GM12891 (cell line): ENCODE data around the gene HNRNPK.
A peak's percentile ranks its signal among the peaks of the same experiment; 100 is the strongest.

Experiments used
- DNase-seq: peaks from one replicate; pipeline ENCODE4 v3.0.0; 2011; ENCODE audit warnings: low spot score; ENCODE audit not compliant: insufficient read length
- FAIRE-seq: peaks from 2 replicates; lab custom pipeline; 2011; peaks lifted over from hg19 to GRCh38; lab: Jason Lieb, UNC
- PAX5 ChIP-seq: IDR thresholded peaks from 2 replicates; pipeline ENCODE4 v1.6.1; 2011; ENCODE audit warnings: low read length, moderate library complexity, mild to moderate bottlenecking; ENCODE audit not compliant: insufficient read depth, severe bottlenecking
- POLR2A ChIP-seq: IDR thresholded peaks from 2 replicates; pipeline ENCODE4 v1.6.1; 2011; ENCODE audit warnings: low read depth, low read length, control low read depth
- POLR2AphosphoS5 ChIP-seq: IDR thresholded peaks from 2 replicates; pipeline ENCODE4 v1.6.1; 2011; ENCODE audit warnings: low read depth, low read length, control low read depth
- POU2F2 ChIP-seq: IDR thresholded peaks from 2 replicates; pipeline ENCODE4 v1.6.1; 2011; ENCODE audit warnings: low read depth, mild to moderate bottlenecking, control low read depth, low read length, moderate library complexity
- SPI1 ChIP-seq: IDR thresholded peaks from 2 replicates; pipeline ENCODE4 v1.6.1; 2011; ENCODE audit warnings: low read depth, low read length, control low read depth
- TAF1 ChIP-seq: IDR thresholded peaks from 2 replicates; pipeline ENCODE4 v1.6.1; 2011; ENCODE audit warnings: low read depth, low read length, control low read depth

The HNRNPK gene

DNA sequence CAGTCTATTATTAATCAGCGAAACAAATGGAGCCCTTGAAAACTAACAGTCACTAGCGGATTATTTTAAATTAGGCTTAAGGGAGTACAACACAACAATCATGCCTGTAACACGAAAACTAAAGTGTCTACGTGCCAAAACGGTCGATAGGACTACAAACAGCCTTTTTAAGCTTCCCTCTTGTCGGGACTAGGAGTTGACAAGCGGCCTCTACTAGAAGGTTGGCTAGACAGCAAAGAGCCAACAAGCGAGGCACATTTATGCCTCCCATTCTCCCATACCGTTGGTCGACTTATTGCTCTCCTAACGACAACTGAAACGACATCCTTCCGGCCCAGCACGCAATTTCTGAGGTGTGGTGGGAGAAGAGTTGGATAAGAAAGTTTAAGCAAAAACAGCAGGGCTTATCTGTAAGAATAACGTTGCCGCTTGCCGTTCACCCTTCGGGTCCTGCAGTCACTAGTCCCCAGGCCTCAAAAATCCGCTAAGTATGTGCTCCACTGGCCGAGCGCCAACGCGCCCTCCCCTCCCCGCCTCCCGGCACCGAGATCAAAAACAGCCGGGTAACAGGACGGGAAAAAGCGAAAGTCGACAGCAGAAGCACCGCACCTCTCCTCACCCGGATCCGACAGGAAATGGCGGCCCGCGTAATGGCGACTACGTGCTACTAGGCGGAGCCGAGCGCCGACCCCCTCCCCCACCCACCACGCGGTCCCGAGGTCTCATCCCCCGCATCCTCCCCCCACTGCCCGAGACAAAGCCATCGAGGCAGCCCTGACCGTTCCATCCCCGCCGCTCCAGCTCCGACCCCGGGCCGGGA lies 813 bp downstream of the HNRNPK start:
- peak; percentile 61 for FAIRE-seq

DNA sequence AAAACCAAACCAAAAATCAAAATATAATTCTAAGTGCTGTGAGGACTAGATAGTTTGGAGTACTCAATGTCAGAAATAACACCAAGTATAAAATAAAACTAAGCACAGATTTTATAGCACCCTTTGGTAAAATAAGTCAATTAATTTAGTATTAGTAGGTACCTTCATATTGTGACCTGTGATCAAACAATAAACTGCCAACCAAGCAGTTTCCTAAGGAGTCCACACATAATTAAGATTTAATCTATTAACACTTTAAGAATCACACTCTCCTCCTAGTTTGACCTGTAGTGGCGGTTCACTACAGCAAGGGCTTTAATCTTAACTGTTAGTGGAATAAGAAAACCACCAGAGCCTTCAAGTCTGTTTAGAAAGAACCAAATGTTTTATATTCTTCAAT lies 2.8 kb downstream of the HNRNPK start:
- no peak for DNase-seq
- no peak for FAIRE-seq
- no peak for TF ChIP-seq POU2F2
- no peak for TF ChIP-seq TAF1
- no peak for TF ChIP-seq PAX5
- no peak for TF ChIP-seq POLR2AphosphoS5
- no peak for TF ChIP-seq SPI1

More for the DNA sequence above, 813 bp downstream of the HNRNPK start:
- peak; percentile 57; the same call in 1 of the 2 replicates for TF ChIP-seq POLR2A
- TF ChIP-seq TAF1, result peak; percentile 96
- TF ChIP-seq SPI1, result no peak
- DNase-seq, result peak; percentile 47

DNA sequence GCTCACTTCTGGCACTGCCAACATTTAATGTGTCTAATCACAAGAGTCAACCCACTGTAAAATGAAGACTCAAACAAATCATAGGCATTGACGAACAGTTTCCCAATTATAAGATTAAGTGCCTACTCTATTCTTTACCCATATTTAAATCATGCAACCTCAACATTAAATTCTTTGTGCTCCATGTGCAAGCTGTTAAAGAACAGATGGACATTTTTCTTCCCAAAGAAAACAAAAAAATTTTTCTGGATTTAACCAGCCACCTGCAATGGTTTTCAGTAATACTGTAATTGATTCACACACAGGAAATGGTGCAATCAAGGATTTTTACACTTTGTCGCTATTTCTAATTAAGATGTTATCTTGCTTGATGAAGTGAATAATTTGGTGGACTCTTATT lies 3.6 kb downstream of the HNRNPK start:
- FAIRE-seq, result no peak
- TF ChIP-seq SPI1 (no peak), POLR2AphosphoS5 (no peak), POLR2A (no peak), TAF1 (no peak), PAX5 (no peak), POU2F2 (no peak)
- DNase-seq, result no peak

DNA sequence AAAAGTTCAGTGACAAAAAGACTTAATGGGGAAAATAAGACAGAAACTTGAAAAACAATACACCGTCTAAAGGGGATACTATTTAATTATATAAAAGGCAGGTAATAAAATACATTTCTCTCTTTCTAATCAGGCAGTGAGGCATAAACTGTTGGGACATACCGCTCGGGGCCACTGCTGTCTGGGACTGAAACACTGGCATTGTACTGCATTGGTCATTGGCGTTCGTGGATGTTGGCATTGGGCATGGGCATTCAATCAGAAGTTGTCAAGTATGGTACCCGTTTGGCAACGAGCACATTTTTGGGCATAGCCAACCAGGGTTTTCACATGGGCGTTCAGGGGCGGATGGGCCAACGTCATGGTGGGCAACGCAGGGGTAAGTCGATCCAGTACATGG lies 4.7 kb downstream of the HNRNPK start:
- TF ChIP-seq PAX5 (no peak), TAF1 (no peak), SPI1 (no peak), POLR2AphosphoS5 (no peak), POU2F2 (no peak), POLR2A (no peak)
- FAIRE-seq (no peak), DNase-seq (no peak)

DNA sequence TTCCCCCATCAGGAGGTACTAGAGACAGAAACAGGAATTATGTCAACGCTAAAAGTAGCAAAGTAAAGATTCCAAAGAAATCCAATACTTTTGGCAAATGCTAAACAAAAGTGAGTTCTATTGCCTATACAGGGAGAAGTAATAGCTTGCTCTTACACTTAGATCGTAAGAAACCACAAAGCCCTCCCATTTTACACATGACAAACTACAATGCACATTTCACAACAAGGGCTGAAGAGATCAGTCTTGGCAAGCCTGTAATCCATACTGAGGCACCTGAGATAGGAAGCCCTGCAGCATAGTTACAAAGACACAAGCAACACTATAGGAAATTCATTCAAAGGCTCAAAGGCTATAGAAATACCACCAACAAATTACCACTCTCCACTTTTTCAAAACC lies 7.7 kb downstream of the HNRNPK start:
- DNase-seq (no peak), FAIRE-seq (no peak)
- TF ChIP-seq PAX5, result no peak
- TF ChIP-seq TAF1, result no peak
- TF ChIP-seq POU2F2, result no peak
- TF ChIP-seq POLR2AphosphoS5, result peak; percentile 36; the same call in 1 of the 2 replicates
- TF ChIP-seq SPI1, result no peak
- peak; percentile 56 for TF ChIP-seq POLR2A

DNA sequence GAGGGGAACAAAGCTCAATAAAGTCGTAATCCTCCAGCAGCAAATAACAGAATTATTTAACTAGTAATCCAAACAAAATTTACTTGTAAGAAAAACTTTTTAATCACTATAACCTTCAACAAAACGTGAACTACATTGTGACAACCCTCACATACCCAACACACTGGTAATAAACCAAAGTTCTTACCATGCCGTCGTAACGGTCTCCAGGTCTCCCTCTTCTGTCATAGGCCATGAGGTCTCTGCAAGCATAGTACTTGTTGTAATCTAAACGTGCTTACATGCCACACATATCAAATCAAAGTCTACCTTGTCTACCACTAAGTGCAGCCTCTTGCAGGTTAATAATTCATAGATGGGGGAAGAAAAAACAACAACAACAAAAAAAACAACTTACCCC lies 8.5 kb downstream of the HNRNPK start:
- TF ChIP-seq POU2F2, result no peak
- TF ChIP-seq POLR2AphosphoS5, result no peak
- TF ChIP-seq PAX5, result no peak
- no peak for TF ChIP-seq POLR2A
- no peak for TF ChIP-seq TAF1
- no peak for TF ChIP-seq SPI1
- FAIRE-seq (no peak), DNase-seq (no peak)

DNA sequence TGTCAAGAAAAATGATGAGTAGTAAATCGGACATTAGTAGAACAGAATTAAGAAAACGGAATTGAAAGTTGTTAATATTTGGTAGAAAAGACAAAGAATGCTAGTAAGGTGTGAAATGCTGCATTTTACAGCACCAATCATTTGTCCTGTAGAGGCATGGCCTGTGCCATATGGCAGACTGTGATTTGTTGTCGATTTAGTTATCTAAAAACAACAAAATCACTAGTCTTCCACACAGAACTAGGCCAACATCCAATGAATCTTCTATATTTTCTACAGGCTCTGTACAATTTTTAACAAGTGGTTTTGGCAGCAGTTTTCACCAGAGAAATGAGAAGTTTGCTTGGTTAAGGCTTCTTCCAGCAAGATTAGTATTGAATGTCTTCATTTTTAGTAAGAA lies 10.4 kb downstream of the HNRNPK start:
- TF ChIP-seq PAX5 (no peak), TAF1 (no peak), POLR2A (no peak), POU2F2 (no peak), SPI1 (no peak), POLR2AphosphoS5 (no peak)
- DNase-seq (no peak), FAIRE-seq (peak; percentile 48)

DNA sequence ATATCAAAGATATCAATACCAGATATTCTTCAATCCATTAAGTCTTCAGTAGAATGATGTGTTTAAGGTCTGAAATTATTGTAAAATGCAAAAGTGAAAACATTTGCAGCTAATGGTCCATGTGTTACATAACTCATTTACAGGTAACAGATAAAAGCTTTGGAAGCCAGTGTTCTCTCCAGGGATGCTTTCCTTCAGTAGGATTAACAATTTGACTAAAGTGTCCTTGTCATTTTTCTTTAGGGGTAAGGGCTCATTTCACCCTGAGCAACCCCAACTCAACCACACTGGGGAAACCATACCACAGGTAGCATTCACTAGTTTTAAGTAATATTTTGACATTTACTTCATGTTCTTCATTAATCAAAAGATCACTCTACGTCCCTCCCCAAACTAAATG lies 12.9 kb downstream of the HNRNPK start:
- DNase-seq, result no peak
- TF ChIP-seq PAX5, result no peak
- no peak for TF ChIP-seq POU2F2
- no peak for TF ChIP-seq SPI1
- peak; percentile 48; the same call in 1 of the 2 replicates for TF ChIP-seq POLR2A
- 0 out of 2 replicates have a peak, but pooled peaks have one; percentile 9 for TF ChIP-seq POLR2AphosphoS5
- no peak for TF ChIP-seq TAF1
- no peak for FAIRE-seq

DNA sequence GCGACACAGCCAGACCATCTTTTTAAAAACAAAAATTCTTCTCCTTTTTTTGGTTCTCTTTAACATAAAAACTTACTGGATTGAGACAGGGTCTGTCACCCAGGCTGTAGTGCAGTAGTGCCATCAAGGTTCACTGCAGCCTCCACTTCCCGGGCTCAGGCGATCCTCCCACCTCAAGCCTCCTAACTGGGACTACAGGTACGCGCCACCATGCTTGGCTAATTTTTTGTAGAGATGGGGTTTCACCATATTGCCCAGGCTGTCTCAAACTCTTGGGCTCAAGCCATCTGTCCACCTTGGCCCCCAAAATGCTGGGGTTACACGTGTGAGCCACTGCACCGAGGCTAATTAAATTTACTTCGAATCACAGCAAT lies 13.8 kb downstream of the HNRNPK start:
- FAIRE-seq, result no peak
- TF ChIP-seq POLR2A (no peak; the same call in 1 of the 2 replicates), POLR2AphosphoS5 (peak; percentile 6; the same call in 1 of the 2 replicates), TAF1 (no peak)
- DNase-seq, result no peak
